ENCODE results near the gene ELL.

DNA sequence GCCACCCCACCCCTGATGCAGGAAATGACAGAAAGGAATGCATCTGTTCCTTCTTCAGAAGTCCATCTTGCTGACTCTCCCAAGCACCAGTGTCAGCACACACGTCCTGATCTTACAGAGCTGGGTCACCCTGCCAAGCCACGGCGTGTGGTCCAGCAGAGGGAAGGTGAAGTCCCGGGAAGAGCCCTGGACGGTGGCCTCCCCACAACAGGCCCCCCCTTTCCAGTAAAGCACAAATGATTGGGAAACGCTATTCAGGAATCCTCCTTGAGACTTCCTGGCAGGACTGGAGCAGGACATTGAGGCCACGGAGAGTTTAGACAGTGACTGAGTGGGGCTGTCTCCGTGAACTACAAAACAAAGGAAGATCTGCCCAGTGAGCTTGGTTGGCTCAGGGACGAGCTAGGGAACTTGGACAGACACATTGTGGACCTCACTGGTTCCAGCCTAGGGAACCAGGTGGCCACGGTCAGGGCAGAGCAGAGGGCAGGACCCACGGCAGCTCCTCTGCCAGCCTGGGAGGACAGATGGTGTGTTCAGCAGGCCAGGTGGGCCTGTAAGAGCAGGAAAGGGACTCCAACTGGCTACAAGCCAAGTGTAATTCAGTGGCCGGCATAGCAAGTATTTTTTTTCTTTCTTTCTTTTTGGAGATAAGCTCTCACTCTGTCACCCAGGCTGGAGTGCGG is 41.7 kb downstream of the ELL start:
- TF ChIP-seq POLR2AphosphoS5 (IDR thresholded peaks at IDR 0.05) (no peak), EP300 (conservative IDR thresholded peaks at IDR 0.05; ENCODE audit: poor library complexity, severe bottlenecking) (no peak)
- TF ChIP-seq, protein P1, sequence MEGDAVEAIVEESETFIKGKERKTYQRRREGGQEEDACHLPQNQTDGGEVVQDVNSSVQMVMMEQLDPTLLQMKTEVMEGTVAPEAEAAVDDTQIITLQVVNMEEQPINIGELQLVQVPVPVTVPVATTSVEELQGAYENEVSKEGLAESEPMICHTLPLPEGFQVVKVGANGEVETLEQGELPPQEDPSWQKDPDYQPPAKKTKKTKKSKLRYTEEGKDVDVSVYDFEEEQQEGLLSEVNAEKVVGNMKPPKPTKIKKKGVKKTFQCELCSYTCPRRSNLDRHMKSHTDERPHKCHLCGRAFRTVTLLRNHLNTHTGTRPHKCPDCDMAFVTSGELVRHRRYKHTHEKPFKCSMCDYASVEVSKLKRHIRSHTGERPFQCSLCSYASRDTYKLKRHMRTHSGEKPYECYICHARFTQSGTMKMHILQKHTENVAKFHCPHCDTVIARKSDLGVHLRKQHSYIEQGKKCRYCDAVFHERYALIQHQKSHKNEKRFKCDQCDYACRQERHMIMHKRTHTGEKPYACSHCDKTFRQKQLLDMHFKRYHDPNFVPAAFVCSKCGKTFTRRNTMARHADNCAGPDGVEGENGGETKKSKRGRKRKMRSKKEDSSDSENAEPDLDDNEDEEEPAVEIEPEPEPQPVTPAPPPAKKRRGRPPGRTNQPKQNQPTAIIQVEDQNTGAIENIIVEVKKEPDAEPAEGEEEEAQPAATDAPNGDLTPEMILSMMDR (IDR thresholded peaks at IDR 0.05; ENCODE audit: poor library complexity, severe bottlenecking), result no peak
